PC-3 (cell line): ENCODE data around the gene SNAI3.

Experiments used
- EZH2phosphoT487 ChIP-seq: fragments of 300-600 bp; sonication (generic); IDR thresholded peaks from 2 replicates; pipeline ENCODE4 v1.6.1; 2018; ENCODE audit warnings: mild to moderate bottlenecking, antibody characterized with exemption, low read length, borderline replicate concordance
- TF ChIP-seq, protein P1 (sequence below): fragments of 300-600 bp; sonication (generic); conservative IDR thresholded peaks from 2 replicates; pipeline ENCODE4 v1.5.1; 2017; ENCODE audit warnings: antibody characterized with exemption, low read depth, mild to moderate bottlenecking, low read length

DNA sequence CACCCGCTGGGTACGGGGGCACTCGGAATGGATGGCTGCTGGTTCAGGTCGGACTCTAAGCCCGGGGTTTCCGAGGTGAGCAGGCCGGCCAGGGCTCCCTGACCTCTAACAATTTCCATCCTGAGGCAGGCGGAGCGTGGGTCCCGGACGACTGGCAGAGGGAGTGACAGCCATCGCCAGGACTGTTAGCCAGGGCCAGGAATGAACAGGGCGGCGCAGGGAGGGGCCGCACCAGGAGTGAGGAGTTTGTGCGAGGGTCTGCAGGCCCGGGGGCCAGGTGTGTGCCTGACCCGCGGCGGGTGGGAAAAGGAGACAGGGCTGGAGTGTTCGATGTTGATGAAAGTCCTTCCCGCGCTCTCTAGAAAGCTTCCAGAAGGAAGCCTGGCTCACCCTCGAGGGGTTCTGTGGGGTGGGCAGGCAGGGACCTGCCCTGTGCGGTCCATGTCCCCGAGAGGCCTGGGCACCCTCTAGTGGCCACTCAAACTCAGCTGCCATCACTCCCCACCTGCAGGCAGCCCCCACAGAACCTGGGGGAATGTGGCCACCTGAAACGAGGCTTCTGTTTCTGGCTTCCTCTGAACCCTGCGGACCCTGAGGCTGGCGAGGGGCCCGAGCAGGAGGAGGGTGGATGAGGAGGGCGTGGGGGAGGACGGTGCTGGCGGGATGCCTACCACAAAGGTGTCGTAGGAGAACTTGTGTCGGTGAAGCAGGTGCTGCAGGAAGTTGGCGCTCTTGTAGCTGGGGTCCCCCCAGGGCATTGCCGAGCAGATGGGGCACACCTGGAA lies 11.7 kb upstream of the SNAI3 start:
- TF ChIP-seq, protein P1, sequence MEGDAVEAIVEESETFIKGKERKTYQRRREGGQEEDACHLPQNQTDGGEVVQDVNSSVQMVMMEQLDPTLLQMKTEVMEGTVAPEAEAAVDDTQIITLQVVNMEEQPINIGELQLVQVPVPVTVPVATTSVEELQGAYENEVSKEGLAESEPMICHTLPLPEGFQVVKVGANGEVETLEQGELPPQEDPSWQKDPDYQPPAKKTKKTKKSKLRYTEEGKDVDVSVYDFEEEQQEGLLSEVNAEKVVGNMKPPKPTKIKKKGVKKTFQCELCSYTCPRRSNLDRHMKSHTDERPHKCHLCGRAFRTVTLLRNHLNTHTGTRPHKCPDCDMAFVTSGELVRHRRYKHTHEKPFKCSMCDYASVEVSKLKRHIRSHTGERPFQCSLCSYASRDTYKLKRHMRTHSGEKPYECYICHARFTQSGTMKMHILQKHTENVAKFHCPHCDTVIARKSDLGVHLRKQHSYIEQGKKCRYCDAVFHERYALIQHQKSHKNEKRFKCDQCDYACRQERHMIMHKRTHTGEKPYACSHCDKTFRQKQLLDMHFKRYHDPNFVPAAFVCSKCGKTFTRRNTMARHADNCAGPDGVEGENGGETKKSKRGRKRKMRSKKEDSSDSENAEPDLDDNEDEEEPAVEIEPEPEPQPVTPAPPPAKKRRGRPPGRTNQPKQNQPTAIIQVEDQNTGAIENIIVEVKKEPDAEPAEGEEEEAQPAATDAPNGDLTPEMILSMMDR: peak; percentile 52
- no peak for TF ChIP-seq EZH2phosphoT487
